Activated effector memory CD4-positive, alpha-beta T cell treated with anti-CD3 and anti-CD28 coated beads, Interleukin-2, amount 50 U/mL, for 16 hours (primary cell): Measurements from ENCODE around the gene OR2A2.
A peak's percentile ranks its signal among the peaks of the same experiment; 100 is the strongest.
"Not testable (repeated sequence)": the region's sequence is repeated elsewhere in the genome, so short reads cannot be mapped to it uniquely, and the experiment has no call there.

Source experiments
- DNase-seq: peaks from one replicate; pipeline ENCODE4 v3.0.0-alpha.2; 2020

The OR2A2 gene

GRCh38 chr7:144109283-144109682 lies at the start of gene OR2A2:
OR2A2 (plus strand) TSS chr7:144109583; CDS start chr7:144109583, 0 bp downstream.
- no peak for DNase-seq

- DNase-seq, result no peak
These were observed 45.7 kb upstream of the OR2A2 start for GRCh38 chr7:144063710-144064109.

- DNase-seq, result no peak
These were observed 39.9 kb upstream of the OR2A2 start, which contains the start of gene OR2A25 for GRCh38 chr7:144069511-144069910. OR2A25 (plus strand) TSS chr7:144069811; CDS start chr7:144074220, 4,409 bp downstream.

GRCh38 chr7:144069953-144070352 lies 39.4 kb upstream of the OR2A2 start:
- no peak for DNase-seq

GRCh38 chr7:144074374-144074773 lies 35.0 kb upstream of the OR2A2 start:
- no peak for DNase-seq

GRCh38 chr7:144085978-144086377 lies 23.4 kb upstream of the OR2A2 start, which contains the start of gene OR2A12:
OR2A12 (plus strand) TSS chr7:144086278; CDS start chr7:144095108, 8,830 bp downstream.
- DNase-seq, result no peak

GRCh38 chr7:144086730-144087129 lies 22.7 kb upstream of the OR2A2 start:
- no peak for DNase-seq

- DNase-seq, result no peak
These were observed 22.2 kb upstream of the OR2A2 start for GRCh38 chr7:144087230-144087629.

GRCh38 chr7:144090667-144091066 lies 18.7 kb upstream of the OR2A2 start:
- DNase-seq, result no peak

- DNase-seq, result no peak
These were observed 10.6 kb upstream of the OR2A2 start for GRCh38 chr7:144098776-144099175.

GRCh38 chr7:144100607-144101006 lies 8.8 kb upstream of the OR2A2 start:
- DNase-seq, result no peak

- DNase-seq, result no peak
These were observed 7.3 kb upstream of the OR2A2 start for GRCh38 chr7:144102041-144102440.

GRCh38 chr7:144105211-144105610 lies 4.2 kb upstream of the OR2A2 start:
- no peak for DNase-seq

GRCh38 chr7:144110272-144110671 lies 889 bp downstream of the OR2A2 start:
- DNase-seq, result no peak

GRCh38 chr7:144113651-144114050 lies 4.3 kb downstream of the OR2A2 start:
- DNase-seq, result no peak

- DNase-seq, result no peak
These were observed 9.0 kb downstream of the OR2A2 start for GRCh38 chr7:144118341-144118740.

- no peak for DNase-seq
These were observed 13.5 kb downstream of the OR2A2 start, which contains the start of gene OR2A14 for GRCh38 chr7:144122876-144123275. OR2A14 (plus strand) TSS chr7:144123176; CDS start chr7:144129113, 5,937 bp downstream.

GRCh38 chr7:144127714-144128334 lies 18.4 kb downstream of the OR2A2 start:
- peak; percentile 94 for DNase-seq

GRCh38 chr7:144129601-144130000 lies 20.2 kb downstream of the OR2A2 start:
- not testable (repeated sequence) for DNase-seq

- no peak for DNase-seq
These were observed 21.3 kb downstream of the OR2A2 start for GRCh38 chr7:144130730-144131129.

GRCh38 chr7:144132262-144132661 lies 22.9 kb downstream of the OR2A2 start:
- no peak for DNase-seq

- no peak for DNase-seq
These were observed 23.9 kb downstream of the OR2A2 start for GRCh38 chr7:144133307-144133706.

GRCh38 chr7:144134116-144134515 lies 24.7 kb downstream of the OR2A2 start:
- DNase-seq, result no peak

- no peak for DNase-seq
These were observed 28.1 kb downstream of the OR2A2 start for GRCh38 chr7:144137501-144137900.

GRCh38 chr7:144142187-144142586 lies 32.8 kb downstream of the OR2A2 start:
- DNase-seq, result no peak
